HG03095 (cell line): ENCODE data around the gene VAC14.

Source experiments
- ATAC-seq: cut with Tn5 transposase; IDR thresholded peaks from one replicate; pipeline ENCODE4 v1.9.1; 2021; ENCODE audit warnings: moderate library complexity; ENCODE audit not compliant: unreplicated experiment

The VAC14 gene

DNA sequence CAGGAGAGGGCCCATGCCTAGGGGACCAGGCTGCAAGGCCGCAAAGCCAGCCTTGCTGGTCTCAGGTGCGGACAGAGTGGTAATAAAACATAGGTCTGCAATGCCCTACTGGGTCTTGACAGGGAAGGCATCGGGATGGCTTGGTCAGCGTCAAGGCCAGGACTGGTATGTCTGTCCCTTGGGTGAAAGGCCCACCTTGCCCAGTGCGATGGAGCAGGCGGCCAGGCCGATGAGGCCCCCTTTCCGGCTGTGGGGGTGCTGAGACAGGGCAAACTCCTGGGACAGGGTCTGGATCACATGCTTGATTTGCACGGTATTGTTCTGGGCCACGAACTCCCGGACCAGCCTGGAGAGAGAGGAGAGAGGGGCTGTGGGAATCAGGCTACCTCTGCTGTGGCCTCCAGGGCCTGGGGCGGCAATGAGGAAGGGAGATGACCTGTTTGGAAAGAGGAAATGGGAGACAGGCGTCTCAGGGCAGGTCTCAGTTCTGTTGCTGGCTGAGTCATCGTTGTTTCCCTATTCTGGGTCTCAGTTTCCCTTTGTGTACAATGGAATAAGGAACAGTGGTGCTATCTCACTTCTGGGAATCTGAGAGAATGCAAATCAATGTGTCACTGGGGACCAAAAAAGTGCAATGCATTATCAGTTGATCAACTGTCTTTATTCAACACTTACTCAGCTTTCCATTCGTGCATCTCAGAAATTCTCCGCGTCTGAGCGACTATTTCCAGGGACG is 14.8 kb downstream of the VAC14 start:
- no peak for ATAC-seq

DNA sequence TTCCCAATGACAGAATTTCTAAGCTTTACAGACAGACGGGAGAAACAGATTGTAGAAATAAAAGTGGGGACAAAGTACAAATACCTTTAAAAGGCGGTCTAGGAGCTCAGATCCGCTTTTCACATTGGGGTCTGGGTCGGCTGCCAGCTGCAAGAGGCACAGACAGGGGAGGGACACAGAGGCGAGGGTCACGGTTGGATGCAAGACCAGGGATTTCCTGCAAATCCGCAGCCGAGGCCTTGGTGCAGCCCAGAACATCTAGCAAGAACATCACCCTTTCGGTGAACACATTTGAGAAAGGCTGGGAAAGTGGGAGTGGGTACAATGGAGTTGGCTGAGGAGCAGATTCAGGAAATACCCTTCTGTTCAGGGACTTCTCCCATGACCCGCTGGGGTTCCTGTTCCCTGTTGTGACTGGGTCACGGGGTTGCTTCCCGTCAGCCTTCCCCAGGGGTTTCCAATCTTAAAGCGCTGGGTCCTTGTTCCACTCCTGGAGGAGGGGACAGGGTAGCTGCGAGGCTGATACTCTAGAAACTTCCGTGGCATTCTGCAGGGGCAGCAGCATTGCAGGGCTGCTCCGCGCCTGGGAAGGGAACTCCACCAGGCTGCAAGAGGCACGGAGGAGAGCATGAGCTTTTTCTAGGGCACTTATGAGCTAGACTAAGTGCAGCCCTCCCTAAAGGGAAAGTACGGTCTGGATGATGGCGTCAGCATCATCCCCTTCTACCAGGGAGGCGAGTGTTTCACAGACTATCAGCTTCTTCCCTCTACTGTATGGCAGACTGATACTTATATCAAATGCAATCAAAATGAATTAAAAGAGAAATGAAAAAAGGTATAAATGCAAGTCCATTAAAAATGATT is 16.0 kb downstream of the VAC14 start:
- ATAC-seq: no peak

DNA sequence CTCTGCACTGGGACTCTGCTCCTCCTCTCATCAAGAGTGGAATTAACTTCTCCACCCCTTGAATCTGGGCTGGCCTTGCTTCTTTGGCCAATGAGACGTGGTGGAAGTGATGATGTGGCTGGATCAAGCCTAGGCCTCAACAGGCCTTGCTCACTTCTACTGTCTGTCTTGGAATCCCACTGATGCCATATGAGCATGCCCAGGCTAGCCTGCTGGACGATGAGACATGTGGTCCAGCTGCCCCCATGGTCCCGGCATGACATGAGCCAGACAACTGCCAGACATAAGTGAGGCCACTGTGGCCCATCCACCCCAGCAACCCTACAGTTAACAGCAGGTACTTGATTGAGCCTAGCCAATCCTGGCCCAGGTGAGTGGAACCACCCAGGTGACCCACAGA is 18.7 kb downstream of the VAC14 start:
- no peak for ATAC-seq

DNA sequence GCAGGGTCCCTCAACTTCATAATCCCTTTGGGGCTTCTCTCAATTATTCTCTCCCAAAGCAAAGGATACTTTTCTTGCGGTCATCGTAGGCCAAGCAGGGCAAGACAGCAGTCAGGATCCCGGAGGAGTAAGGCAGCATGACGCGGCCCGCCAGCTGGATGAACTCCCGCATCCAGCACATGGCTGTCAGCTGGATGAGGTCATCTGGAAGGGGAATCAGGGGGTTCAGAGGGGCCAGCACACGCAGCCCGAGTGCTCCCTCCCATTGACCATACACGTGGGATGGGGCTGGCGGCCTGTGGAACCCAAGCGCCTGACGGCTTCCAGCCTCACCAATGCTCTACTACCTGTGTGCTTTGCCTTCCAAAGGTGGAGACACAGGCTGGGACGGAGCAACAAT is 19.2 kb downstream of the VAC14 start:
- ATAC-seq: no peak

DNA sequence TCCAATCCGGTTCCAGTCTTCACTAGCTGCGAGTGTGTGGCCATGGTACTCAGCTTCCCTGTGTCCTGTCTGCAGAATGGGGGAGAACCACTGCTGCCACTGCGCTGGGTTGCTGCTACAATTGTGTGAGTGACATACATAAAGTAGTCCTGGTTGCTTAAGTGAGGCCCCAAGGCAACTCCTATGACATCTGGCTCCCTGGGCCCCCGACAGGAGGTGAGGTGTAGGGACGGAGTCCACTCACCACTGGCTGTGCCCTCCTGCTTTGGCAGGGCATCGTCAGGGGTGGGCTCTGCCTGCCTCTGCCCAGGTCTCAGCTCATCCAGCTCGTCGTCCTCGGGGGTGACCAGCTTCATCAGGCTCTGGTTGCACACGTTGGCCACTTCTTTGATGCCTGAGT is 20.4 kb downstream of the VAC14 start:
- ATAC-seq: no peak

DNA sequence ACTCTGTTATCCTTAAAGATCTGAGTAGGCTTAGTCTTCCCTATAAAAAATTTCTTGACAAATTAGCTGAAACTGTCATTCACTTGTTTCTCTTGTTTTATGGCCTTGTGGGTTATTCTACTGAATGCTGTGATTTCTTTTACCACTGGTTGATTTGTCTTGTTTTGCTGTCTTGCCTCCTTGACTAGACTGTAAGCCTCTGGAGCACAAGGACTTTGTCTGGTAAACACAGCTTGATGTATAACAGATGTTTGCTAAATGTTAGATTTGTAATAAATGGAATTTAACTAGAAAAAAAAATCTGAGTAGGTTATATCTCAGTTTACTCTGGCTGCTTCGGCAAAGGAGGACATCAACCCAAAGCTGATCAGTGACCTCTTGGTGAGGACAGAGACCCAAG is 21.6 kb downstream of the VAC14 start:
- no peak for ATAC-seq

DNA sequence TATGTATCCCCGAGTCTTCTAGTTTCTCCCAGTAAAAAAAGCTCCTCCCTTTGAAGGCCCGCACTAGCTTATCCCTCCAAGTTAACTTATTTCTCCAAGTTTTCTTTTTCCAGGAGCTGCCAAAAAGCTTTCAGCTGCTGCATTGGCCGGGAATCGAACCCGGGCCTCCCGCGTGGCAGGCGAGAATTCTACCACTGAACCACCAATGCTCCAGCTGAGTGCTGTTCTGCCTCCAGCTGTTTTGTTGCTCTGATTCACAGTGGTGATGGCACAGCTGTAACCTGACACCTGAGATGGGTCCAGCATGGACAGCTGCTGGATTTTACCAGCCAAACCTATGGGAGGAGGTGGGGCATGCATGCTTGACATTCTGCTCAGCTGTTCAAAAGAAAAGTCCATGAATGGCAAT is 22.1 kb downstream of the VAC14 start:
- no peak for ATAC-seq

DNA sequence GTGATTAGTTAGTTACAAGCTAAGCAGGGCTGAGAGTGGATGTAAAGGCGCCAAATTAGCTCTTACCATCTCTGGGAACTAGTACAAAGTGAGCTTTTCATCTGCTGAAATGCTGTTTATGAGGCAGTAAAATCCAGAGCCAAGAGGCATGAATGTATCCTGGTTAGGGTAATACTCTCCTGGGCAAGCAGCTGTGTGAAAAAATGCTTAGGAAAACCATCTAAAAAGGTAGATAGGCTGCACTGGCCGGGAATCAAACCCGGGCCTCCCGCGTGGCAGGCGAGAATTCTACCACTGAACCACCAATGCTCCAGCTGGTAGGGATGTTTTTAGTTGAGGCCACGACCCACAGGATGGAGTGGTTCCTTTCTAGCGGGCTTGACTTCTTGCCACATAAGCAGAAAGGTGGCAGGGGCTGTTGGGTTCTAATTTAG is 23.0 kb downstream of the VAC14 start:
- no peak for ATAC-seq

DNA sequence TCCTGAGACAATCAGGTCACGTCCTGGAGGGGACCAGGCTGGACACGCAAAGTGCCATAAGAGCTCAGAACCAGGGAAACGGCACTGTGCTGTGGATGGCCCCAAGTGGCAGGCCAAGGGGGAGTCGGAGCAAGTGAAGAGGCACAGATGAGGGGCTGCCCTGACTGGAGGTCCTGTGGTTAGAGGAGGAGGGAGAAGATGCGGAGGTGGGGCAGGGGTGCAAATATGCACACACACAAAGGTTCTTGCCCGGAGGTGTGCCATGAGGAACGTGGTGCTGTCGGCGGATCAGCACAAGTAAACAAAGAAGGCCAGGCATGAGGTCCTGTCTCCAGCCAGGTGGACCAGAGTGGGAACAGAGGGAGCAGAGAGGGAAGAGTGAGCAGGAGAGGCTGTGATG is 23.5 kb downstream of the VAC14 start:
- no peak for ATAC-seq

DNA sequence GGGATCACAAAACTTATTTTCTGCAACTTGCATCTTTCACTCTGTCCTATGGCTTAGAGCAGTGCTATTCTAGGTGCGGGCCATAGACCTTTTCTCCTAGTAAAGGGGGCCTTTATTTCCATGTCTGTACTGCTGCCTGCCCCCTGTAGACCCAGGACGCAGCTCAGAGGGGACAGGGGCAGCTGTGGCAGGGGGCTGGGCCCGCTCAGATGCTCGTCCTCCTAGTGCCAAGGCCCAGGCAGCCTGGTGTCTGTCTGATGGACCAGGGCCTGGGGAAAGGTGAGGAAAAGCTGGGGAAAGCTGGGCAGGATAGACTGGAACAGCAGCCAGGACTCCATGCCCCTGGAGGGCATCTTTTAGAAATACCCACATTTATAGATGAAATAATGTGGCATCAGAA is 25.6 kb downstream of the VAC14 start:
- no peak for ATAC-seq

DNA sequence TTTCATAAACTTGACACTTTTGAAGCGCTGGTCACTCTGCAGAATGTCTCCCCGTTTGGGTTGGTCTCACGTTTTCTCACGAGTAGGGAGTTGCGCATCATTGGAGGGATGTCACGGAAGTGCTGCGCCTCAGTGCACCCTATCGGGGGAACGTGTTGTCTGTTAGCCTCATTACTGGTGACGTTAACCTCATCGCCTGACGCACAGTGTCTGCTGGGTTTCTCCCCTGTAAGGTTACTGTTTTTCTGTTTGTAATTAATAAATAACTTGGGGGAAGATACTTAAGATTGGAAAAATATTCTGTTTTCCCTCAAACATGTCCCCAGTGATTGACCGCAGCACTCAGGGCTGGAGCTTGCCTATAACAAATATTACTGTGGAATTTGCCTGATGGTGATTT is 26.7 kb downstream of the VAC14 start:
- ATAC-seq: no peak

DNA sequence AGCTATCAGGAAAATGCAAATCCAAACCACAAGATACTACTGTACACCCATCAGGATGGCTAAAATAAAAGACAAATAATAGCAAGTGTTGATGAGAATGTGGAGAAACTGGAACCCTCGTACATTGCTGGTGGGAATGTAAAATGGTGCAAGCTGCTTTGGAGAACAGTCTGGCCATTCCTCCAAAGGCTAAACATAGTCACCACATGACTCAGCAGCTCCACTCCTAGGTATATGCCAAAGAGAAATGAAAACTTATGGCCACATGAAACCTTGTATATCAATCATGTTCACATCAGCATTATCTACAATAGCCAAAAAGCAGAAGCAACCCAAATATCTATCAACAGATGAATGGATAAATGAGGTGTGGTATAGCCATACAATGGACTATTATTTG is 28.5 kb downstream of the VAC14 start:
- ATAC-seq: no peak

DNA sequence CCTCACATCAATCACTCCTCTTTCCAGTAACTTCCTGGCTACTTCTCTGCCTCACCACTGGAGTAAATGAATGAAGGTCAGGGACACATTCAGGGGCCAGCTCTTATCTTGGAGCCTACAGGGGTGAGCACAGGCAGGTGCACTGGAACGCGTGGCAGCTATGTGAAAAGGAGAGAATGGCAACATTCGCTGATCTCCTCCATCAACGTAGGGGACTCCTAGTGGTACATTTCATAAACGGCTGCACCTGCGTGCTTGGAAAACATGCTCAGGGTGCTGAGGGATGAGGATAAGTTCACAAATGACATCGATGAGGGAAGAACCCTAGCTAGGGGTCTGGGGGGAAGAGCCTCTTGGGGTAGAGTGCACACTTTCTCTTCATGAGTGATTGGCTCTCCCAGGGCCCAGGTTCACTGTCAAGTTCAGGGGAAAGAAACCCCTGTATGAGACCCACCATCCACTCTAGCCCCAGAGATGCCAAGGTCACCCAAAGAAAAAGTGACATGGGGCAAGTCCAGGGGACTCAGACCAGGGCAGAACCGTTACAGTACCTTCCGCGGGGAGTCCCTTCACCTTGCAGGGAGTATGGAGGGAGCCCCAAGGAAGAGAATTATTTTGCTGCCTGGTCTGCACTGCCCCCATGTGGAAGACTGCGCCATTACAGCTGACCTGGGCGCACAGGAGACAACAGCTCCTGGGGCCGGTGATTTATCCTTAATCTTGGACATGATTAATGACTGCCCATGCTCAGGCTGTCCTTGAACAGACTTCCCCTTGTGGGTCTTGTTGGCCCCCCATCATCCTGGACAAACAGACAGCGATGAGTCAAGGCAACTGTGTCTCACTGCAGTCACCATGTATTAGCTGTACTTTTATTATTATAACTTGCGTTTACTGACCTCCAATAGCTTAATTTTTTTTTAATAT is 30.1 kb downstream of the VAC14 start:
- no peak for ATAC-seq

DNA sequence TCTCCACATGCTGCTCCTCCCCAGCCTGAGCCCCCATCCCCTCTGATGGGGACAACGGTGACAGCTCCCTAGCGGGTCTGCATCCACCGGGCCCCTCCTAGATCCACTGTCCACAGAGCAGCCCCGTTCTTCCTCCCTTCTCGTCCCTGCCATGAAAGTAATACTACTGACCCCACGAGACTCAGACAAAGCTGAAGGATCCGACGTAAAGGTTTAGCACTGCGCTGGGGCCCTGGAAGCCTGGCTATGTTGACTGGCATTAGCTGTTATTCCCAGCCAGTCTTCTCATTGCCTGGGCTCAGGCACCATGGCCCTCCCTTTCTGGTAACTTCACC is 30.7 kb downstream of the VAC14 start:
- ATAC-seq: no peak

DNA sequence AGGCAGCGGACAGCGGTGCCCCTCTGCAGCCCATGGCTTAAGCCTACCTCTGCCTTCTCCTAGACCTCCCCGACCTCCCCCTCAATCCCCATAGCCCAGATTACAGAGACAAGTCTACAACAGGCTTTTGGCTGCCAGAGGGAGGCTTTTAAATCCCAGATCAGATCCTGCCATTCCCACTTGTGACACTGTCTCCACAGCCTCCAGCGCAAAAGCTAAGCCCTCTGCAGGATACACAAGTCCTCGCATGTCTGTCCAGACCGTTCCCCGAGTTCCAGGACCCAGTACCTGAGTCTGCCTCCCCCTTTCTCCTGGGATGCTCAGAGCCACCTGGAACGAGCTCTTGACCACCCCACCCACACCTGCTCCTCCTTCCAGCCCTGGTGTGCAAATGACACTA is 31.2 kb downstream of the VAC14 start:
- ATAC-seq: no peak

DNA sequence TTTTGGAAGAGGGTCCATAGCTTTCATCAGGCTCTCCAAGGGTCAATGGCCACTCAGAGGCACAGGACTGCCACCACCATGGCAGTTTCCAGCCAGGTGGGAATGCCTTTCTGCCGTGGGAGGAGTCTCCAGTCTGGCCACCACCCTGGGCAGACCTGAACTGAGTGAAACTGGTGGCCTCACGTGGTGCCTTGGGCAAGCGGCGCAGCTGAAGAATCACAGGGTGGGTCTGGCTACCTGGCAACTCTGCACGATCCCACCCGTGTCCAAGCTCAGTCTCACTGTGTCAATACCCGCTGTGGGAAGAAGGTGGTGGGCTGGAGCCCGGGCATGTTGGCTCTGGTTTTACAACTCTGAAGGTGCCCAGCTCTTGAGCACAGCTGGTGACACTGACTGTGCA is 31.8 kb downstream of the VAC14 start:
- ATAC-seq: no peak

DNA sequence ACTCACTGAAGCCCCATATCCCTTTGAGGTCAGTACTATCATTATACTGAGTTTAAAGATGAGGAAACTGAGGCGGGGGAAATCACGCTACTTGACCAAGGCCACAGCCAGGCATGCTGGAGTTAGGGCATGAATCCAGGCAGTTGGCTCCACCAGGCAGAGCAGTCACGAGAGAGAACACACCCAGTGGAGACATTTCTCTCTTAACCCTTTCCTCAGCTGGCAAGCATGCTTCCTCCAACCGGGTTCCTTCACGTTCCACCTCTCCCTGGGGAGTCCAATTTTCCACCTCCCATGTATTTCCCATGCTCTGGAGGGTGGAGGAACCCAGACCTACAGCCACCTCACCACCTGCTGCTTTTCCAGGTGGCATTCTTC is 32.8 kb downstream of the VAC14 start:
- no peak for ATAC-seq

DNA sequence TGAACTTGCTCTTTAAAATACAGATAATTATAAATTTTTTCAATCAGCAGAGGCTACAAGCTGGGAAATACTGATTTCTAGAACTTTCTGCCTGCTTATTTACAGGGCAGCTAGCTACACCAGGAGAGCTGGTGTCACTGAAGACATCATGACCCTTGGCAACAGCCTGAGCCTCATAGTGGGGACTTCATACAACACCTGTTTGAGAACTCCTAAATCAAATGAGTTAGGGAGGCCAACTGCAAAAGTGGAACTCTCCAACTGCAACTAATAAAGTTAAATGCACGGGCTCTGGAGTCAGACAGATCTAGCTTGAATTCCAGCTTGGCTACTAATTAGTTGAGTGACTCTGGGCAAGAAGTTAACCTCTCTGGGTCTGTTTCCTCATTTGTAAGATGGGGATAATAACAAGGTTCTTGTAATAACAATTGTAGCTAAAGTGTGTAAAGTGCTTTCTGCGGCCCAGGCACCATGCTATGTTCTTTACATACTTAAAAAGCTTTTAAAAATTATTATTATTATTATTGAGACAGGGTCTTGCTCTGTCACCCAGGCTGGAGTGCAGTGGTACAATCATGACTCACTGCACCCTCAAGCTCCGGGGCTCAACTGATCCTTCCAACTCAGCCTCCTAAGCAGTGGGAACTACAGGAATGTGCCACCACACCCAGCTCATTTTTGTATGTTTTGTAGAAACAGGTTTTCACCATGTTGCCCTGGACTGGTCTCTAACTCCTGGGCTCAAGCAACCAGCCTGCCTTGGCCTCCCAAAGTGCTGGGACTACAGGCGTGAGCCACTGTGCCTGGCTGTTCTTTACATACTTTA is 33.4 kb downstream of the VAC14 start:
- ATAC-seq: no peak

DNA sequence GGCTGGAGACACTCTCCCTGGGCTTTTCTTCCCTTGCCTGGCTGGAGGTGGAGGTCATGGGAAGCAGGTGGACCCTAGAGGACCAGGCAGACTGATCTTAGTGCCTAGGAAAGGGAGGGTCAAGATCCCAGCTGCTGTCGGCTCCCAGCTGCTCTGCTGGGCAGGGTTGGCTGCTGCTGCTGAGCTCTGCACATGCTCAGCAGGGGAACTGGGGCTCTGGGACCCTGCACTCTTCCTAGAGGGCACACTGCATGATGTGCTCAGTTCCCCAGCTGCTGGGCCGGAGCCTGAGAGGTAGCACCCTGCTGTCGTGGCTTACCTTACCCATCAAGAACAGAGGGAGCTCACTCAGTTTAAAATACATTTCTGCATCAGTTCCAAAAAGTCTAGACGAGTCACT is 34.3 kb downstream of the VAC14 start:
- ATAC-seq: no peak

DNA sequence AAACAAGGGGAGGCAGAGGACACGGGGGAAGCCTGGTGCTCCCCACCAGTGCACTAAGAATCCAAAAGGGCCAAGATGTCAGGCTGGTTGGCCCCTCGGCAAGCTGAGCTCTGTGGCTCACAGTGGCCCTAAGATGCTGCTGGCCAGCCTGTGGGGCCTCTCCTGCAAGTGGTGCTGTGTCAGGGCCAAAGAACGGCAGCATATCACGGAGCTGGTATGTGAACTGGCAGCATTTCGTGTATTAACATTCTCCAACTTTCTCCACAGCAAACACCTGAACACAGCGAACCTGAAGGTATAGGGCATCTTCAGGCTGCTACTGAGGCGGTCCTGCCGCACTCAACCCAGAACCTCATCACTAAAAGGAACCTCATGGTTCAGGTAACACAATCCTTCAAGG is 34.8 kb downstream of the VAC14 start:
- no peak for ATAC-seq

DNA sequence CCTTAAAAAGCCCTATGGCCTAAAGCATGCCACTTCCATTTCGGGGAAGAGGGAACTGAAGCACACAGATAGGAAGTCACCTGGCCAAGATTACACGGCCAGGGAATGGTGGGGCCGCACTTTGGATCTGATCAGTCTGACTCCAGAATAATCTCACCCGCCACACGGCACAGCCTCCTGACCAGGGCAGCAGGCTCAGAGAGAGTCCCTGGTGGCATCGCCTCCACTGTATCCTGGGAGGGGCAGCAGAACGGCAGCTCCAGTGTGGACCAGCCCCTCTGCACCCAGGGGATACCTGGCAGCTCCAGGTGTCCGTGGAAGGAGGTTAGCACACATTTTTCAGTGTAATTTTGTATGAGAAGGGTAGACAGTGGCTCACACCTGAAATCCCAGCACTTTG is 35.5 kb downstream of the VAC14 start:
- ATAC-seq: no peak
